Putamen (tissue), 1 donor: ENCODE data around the gene KPNB1.

Experiments
- DNase-seq: peaks from one replicate; pipeline ENCODE4 v3.0.0-alpha.2; 2016; ENCODE audit warnings: low spot score

Gene KPNB1

DNA sequence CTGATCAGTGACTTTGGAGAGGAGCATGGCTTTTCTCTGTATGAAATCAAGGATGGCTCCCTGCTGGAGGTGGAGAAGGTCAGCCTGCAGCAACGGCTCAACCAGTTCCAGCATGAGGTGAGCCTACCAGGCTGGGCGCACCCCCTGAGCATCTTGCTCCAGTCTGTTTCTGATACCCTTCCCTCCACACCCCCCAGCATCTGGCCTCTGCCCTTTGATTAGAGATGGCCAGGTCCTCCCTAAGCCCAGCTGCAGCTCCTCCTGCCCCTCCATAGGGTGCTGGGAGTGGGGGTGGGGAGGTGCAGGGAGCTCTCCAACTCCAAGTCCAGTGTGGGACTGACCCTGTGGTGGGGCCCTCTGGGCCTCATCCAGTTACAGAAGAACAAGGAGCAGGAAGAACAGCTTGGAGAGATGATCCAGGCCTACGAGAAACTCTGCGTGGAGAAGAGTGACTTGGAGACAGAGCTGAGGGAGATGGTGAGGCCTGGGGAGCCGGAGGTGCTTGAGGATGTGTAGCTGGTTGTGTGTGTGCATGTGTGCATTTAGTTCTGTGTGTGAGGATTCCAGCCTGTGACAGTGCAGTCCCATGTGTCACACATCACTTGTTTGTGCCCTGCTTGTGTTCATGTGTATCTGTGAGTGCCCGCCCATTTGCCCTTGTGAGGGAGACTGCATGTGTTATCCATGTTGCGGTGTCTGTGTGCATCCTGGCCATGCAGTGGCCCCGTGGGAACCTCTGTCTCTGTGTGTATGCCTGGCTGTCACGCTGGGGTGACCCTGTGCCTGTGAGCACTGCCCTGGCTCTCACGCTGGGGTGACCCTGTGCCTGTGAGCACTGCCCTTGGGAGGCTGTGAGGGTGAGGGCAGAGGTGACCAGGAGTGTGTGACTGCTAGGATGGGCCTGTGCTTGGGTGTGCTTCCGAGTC is 47.3 kb downstream of the KPNB1 start:
- no peak for DNase-seq

DNA sequence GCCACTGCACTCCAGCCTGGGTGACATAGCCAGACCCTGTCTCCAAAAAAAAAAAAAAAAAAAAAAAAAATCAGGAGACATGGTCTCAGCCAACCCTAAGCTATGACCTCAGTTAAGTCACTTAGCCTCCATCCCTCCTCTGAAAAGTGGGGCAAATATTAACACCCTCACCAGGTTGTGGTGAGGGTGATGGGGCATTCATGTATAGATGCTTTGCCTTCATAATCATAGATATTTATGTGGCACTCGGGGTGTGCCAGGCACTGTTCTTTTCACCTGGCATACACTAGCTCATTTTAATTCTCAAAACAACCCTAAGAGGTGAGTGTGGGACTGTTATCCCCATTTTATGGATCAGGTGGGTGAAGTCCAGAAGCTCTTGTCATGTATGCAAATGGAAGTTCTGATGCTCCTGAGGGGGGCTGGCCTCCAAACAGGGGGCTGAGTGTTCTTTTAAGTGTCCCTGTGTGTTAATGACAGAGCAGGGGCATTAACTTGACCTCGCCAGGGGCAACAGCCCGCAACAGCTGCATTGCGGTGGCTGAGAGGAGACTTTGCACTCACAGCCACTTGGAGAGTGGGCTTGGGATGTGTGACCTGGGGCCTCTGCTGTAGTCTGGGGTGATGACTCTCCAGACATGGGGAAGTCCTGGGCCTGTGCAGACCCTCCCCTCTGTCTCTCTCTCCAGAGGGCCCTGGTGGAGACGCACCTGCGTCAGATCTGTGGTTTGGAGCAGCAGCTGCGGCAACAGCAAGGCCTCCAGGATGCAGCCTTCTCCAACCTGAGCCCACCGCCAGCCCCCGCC is 48.4 kb downstream of the KPNB1 start:
- DNase-seq = no peak

DNA sequence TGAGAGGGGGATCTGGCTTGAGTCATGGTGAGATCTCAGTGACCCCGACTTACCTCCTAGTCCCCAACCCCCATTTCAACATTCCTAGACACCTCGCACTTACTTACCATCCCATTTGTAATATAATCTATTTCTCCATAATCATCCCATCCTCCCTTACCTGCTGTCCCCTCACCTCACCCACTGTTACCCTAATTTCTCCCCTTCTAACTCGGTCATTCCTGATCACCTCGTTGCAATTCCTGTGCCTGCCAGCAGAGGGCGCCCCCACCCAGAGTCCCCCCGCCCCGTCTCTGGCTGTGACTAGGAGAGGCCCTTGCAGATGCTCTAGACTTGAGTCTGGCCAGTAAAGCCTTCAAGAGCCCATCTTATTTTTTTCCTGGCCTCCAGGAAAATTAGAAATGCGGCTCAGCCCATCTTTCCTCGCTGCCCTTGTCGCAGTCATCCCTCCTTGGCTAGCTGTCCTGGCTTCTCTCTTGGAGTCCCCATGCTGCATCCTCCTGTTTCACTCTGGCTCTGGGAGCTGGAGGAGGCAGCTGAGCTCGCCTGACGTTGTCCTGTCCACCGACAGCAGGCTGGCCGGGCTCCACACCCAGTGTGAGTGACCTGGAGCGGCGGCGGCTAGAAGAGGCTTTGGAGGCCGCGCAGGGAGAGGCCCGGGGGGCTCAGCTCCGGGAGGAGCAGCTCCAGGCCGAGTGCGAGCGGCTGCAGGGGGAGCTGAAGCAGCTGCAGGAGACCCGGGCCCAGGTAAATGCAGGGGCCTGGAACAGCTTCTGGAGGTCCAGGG is 49.2 kb downstream of the KPNB1 start:
- no peak for DNase-seq

DNA sequence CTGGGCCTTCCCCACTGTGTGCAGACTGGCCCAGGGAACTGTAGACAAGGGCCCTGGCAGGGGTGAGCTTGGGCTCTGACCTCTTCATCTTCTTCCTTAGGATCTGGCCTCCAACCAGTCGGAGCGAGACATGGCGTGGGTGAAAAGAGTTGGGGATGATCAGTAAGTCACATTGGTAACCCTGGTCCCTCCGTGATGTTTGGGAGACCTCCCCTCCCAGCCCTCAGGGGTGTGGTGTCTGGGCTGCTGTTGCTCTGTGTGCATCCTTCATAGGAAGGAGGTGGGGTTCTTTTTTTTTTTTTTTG is 49.8 kb downstream of the KPNB1 start:
- DNase-seq = no peak

DNA sequence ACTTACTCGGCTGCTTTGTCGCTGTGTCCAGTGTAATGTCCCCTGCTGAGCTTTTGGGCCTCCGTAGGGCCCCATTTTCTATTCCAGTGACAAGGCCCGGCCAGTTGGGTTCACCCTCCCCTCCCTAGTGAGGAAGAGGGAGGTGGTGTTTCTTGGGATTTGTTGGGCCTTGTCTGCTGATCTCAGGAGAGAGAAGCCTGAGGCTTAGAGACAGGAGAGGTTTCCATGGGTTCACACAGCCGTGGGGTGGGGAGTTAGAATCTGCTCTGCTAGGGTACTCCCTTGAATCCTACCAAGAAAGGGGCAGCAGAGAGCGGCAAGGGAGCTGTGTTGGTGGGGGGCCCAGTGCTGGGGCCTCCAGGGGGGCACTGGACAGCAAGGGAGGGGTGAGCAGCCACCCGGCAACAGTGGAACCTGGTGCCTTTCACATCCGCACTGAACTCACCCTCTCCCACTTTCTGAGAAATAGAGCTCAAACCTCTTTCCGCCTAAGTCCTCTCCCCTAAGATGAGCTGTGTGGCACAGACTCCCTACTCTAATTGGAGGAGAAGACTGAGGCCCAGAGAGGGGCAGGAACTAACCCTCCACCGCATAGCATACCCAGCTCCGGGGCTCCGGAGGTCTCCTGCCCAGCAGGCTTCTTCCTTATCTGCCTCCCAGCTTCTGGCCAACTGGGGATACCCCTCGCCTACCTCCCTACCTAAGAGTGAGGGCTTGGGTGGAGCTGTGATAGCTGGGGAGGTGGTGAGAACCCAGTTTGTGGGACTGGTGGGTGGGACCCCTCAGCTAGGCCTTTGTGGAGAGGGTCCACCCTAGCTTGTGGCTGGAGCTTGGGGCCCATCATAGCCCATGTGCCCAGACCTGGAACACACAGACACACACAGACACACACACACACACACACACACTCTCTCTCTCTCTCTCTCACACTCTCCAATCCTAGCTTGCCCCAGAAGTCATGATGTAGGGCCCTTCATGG is 51.0 kb downstream of the KPNB1 start:
- DNase-seq = no peak

DNA sequence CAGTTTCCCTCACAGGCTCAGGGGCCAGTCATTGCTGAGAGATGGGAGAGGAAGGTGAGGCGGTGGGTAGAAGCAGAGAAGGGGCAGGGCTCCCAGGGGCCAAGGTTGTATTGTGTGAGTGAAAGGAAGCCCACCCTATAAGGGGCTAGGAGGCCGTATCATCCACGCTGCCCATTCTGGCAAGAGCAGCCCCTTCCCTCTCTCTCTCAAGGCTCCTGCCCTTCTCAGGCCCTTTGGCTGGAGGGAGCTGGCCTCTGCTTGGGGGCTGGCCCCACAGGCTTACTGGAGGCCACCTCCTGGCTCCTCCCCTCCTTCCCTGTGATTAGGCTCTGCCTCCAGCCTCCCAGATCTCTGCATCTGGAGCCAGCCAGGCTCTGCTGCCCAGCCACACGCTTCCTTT is 51.9 kb downstream of the KPNB1 start:
- DNase-seq = no peak

DNA sequence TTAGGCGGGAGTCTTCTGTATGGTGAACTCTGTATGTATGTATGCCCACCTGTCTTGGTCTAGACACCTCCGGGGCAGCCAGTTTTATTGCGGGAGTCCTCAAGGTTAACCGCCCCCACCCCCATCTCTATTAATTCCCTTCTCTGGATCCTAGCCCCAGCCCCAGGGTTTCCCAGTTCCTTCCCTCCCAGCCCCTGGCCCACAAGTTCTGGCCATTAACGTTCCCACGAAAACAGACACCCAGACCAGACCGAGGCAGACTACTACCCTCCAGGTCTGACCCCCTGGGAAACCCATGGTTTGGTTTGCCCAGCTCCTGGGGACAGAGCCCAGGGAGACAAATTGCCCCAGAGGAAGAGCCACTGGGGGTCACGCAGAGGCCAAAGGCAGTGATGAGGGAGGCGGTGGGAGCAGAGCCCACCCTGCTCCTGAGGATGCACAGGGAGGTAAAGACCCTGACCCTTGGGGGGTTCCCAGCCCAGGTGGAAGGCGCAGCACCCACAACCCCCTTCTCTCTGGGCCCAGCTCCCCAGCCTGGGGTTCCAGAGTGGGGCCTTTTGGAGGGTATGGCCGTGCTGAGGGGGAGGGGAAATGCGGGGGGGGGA is 52.8 kb downstream of the KPNB1 start:
- DNase-seq = no peak

DNA sequence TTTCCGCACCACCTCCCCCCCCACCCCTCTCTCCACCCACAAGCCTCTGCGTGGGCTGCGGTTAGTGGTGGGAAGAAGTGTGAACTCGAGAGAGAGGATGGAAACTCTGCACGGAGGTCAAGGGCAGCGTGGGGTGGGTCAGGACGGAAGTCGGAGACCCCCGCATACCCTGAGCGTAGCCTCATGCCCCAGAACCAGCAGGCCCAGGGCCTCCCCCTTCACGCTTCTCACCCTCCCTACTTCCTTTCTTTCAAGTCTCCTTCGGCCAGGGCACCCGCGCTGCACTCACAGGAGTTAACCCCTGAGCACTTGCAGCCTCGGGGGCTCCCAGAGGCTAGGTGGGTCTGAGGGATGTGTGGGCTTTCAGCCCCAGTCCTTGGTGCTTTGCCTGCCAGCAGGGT is 53.5 kb downstream of the KPNB1 start:
- no peak for DNase-seq

DNA sequence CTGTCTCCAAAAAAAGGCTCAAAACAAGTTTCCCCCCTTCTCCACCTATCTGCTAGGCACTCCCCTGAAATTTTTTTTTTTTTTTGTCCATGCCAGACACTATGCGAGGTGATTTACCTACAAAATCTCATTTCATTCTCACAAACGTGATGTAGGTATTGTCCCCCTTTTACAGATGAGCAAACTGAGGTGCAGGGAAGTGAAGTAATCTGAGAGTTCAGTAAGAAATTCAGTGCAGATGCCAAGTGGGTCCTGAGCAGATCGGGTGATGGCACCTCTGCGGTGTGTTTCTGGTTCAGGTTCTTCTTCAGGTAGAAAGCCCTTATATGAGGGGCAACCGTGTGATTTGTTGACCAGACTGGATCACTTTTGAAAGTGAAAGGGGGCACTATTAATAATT is 54.0 kb downstream of the KPNB1 start:
- no peak for DNase-seq

DNA sequence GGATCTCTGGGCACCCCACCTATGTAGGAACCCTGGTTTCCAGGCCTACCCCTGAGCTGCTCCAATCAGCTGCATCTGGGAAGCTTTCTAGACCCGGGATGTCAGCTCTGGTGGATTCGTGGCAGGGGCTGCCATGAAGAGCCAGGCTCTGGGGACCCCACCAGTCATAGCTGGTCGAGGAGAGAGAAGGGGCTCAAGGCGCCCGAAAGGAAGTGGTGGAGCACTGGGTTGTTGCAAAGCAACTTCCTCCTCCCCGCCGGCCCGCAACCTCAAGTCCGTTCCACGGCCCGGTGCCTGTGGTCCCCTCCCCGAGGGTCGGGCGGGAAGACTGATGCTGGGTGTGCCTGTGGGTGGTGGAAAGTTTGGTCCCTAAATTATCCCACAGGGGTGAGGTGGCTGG is 54.4 kb downstream of the KPNB1 start:
- DNase-seq = no peak

DNA sequence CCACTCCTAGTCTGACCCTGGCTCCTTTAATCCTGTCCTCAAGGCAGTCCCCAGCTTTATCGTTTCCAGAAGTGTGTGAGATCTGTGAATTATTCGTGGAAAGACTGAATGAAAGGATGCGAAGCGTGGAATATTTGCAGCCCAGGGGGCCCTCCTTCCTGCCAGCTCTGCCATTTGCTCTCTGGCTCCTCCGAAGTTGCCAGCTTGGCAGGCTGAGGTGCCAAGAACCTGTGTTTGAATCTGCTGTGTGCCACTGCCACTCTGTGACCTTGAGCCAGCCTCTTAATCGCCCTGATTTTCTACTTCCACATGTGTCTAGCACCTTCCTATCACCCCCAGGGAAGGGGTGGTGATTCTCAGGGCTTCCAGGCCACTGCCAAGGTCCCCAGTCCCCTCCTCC is 55.0 kb downstream of the KPNB1 start:
- DNase-seq = no peak

DNA sequence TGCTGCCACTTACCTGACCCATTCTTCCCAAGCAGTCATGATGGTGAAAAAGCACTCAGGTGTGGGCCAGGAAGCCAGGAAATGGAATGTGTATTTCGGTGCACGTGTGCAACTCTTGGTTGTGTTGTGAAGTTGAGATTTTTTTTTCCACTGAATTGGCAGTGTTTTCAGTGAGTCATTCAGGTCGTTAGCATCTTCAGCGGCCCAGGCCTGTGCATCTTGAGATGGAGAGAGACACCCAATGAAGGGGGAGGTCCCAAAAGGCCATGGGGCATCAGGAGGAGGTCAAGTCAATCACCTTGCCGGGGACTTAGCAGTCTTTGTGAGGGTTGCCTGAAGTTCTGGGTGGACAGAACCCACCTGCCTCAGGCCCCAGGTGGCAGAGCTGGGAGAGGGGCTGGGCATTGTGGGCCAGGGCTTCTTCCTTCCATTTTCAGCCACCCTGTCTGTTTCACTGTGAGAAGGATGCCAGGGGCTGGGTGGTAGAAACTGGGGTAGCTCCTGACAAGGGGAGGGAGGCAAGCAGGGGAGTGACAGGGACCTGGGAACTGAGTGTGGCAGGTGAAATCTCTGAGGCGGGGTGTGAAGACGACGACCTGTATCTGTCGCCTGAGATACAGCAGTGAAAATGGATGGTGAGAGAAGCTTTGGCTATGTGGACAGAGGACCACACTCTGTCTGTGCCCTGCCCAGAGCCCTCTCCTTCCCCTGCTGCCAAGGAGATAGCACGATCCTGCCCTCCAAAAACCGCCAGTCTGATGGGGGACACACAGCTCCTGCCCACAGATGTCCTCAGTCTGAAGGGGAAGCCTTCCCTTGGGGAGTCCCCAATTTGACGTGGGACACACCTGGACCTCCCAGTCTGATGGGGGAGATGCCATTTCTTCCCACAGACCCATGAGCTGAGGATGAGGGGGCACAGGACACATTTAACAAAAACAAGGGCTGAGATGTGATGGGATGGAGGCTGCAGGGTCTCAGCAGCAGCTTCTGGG is 56.1 kb downstream of the KPNB1 start:
- no peak for DNase-seq

DNA sequence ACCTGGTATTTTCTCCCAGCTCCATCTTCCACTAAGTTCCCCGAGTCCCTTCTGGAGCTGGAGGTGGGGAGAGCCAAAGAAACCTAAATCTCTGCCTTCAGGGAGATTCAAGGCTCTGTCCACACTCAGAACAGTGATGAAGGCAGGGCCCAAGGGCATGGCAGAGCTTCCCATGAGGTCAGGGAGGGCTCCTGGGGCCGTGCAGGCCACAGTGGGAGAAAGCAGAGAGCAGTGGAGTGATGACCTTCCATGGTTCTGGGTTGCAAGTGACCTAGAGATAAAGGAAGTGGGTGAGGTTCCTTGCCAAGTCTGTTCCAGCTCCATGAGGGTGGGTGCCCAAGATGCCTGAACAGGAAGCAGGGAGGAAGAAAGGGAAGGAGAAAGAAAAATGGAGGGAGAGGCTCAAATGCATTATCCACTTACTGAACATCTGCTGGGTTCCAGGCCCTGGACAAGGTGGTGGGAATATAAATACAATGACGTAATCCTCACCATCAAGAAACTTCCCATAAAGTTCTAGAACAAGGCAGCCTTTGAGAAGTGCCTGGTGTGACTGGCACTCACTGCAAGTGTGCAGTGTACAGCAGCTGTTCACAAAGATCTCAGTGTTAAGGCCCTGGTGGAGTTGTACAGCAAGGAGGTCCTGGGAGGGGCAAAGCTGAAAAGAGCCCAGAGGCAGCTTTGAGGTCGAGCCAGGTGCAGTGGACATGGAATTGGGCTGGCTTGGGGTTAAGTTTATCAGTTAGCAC is 57.5 kb downstream of the KPNB1 start:
- peak; percentile 49 for DNase-seq

DNA sequence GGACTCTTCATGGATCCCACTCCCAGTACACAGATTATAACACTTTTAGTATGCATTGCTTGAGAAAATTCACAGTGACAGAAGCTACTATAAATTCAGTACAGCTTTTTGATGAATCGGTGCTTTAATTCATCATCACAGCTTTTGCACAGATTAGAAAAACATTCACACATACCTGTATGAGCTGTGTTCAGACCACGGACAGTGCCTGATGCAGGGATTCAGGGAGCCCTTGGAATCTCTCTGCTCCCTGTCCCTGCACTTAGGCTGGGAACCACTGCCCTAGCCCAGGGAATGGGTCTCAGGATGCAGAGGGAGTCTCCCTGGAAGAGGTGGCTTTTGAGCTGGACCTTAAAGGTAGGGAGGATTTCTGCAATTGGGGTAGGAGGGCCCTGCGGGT is 58.2 kb downstream of the KPNB1 start:
- DNase-seq = no peak

DNA sequence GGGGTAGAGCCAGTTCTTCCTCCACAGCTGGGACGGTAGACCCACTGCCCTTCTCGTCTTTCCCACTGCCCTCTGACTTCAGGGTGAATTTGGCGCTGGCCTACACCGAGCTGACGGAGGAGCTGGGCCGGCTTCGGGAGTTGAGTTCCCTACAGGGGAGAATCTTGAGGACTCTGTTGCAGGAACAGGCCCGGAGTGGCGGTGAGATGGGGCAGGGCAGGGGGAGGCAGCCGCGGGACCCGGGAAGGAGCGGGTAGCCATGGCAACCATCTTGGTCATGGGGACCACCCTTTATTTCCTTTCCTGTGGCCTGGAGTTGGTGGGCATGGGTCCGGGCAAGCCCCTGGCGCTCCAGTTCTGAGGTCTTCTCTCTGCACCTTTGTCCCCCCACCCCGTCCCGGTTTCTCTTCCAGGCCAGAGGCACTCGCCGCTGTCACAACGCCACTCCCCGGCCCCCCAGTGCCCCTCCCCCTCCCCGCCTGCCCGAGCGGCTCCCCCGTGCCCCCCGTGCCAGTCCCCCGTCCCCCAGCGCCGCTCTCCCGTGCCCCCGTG is 58.7 kb downstream of the KPNB1 start:
- DNase-seq = no peak

DNA sequence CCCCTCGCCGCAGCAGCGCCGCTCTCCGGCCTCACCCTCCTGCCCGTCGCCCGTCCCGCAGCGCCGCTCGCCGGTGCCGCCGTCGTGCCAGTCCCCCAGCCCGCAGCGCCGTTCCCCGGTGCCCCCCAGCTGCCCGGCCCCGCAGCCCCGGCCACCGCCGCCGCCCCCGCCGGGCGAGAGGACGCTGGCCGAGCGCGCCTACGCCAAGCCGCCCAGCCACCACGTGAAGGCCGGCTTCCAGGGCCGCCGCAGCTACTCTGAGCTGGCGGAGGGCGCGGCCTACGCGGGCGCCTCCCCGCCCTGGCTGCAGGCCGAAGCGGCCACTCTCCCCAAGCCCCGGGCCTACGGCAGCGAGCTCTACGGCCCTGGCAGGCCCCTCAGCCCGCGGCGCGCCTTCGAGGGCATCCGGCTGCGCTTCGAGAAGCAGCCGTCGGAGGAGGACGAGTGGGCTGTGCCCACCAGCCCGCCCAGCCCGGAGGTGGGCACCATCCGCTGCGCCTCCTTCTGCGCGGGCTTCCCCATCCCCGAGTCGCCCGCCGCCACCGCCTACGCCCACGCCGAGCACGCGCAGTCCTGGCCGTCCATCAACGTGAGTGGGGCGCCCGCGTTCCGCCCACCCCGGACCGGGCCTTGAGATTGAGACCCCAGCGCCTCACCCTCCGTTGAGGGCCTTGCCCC is 59.3 kb downstream of the KPNB1 start:
- no peak for DNase-seq

DNA sequence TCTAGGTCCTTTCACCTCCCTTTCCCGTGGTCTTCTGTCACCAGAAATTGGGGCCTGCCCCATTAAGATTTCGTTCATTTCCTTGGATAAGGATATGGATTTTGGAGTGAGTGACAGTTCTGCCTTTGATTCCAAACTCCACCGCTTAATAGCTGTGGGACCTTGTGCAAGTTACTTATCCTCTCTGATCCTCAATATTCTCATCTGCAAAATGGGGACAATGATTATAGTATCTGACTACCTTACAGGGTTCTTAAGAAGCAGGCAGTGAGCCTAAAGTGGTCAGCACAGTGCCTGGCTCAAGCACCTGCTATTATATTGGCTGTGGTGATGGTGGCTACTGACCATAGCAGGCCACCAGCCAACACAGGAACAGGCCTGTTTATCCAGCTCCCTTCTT is 59.9 kb downstream of the KPNB1 start:
- DNase-seq = no peak
